NCI-H1092 (cell line): ENCODE results near the gene POP4.
A peak's percentile ranks its signal among the peaks of the same experiment; 100 is the strongest.
"Not testable (repeated sequence)": the region's sequence is repeated elsewhere in the genome, so short reads cannot be mapped to it uniquely, and the experiment has no call there.

ENCODE experiments used
- DNase-seq: peaks from one replicate; lab custom pipeline; 2025; lab: John Stamatoyannopoulos, UW

Gene POP4

DNA sequence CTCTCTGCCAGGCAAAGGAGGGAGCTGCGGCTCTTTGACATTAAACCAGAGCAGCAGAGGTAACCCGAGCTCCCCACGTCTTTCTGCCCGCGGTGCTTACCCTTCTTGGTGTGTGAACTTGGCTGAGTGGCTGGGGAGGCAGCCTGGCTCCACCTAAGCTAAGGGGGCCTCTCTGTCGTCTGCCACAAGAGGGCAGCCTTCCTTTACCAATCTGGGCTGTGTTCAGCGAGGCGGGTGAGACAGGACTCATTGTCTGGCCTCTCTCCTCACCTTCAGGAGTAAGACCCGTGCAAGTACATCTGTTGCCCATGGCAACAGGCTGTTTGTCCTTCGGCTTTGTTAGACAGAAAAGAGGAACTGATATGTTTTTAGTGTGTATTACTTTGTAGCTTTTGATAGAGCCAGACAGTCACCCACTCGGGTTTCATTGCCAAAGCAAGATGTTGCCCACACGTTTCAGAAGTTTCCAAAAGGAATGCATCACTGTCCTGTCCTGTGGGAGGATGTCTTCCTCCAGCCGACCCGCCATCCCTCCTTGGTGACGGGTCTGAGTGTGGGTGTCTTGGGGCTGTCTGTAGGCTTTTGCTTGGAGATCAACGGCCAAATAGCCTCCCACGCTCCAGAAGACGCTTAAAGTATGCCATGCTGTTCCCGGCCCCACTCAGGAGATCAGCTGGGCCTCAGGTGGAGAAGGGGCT, 4.6 kb downstream of the POP4 start:
- peak; percentile 43 for DNase-seq

DNA sequence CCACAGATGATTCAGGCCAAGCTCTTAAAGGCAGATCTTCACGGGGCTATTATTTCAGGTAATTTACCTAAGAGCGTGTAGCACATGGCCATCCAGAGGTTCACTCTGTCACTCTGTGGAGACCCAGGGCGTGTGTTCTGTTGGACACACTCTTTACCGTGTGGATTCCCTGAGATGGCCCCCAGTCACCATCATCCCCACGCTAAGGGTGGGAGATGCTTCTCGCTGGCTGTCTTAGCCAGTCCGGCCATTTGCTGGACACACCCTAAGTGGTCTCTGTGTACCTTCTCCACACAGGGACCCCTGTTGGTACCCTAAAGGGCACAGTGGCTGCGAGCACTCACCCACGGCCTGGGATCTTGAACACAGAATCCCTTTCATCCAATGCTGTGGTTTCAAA, 6.0 kb downstream of the POP4 start:
- no peak for DNase-seq

DNA sequence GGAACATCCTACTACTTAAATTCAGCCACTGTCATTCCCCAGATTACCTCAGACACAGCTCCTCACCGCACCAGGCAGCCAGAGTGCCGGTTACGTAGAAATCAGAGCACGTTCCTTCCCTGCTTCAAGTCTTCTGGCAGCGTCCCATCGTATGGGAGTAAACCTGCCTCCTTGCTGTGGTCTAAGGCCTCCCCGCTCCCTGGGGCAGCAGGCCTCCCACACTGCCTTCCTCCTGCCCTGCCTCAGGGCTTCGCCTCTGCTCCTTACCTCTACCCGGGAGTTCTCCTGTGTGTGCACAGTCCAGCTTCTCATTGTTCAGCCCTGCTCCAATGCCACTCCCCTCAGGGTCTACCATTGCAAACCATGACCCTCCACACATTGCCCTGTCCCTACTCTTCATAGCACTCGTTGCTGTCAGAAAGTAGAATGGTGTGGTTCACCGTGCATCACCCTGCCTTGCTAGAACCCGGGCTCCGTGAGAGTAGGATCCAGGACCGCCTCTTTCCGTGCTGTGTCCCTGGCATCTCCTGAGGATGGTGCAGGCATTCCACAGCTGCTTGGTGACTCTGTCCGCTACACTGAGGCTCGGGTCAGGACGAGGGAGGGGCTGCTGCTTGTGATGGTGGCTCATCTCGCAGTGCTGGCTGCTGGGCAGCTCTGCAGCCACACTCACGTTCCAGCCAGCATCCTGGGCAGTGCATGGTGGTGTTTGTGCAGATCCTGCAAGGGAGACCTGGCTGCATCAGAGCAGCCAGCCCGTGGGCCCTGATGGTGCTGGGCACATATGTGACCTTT, 6.9 kb downstream of the POP4 start:
- DNase-seq, result no peak

DNA sequence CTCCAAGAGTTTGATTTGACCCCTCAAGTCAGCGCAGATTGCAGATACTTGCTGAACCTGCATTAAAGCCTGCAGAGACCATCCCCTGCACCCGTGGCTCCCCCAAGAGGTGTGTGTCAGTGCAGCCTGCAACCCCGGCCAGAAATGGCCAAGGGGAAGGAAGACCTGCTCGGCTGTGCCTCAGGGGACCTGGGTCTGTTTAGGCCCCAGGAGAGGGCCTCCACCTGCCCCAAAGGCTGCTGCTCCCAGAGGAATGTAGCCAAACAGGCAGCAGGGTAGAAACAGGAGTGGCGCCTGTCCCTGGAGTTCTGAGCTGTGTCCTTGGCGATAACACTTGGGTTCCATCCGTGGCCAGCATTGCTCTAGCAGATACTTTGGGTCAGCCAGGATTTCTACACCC, 8.0 kb downstream of the POP4 start:
- DNase-seq, result no peak

DNA sequence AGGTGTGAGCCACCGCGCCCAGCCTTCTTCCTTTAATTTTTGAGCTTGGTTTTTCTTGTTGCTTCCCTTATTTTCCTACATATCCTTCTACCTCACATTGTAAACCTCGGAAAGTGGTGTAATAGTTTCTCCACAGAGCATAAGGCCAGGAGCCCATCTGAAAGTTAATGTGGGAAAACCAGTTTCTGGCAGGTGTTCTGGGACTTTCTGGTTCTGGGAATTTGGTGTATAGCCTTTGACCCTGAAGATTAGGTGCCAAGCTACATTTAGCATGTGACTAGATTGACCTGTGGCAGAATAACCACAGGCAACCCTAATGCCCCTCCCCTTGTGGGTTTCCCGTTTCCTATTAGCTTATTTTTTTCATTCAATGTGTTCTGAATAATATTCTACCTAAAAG, 8.7 kb downstream of the POP4 start:
- no peak for DNase-seq

DNA sequence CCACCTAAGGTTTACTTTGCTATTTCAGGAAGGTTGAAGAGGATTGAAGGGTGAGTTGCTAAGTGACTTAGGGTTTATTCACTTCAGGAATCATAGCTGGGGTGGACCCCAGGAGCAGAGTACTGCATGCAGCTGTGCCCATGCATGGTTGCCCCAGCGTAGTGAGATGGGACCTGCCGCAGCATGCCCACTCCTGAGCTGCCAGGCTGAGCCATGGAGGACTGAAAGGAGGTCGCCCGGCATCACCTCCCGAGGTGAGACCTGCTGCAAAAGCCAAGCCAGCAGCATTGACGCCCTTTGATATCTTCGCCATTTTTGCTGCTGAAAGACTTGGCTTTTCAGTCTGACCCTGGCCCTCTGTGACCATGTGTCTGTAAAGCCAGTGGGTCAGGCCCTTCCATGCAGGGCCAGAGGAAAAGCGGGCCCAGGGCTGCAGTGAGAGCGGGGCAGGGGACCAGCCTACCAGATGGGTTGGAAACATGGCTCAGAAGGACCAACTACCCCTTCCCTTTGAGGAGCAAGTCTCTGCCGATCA, 9.9 kb downstream of the POP4 start:
- no peak for DNase-seq

DNA sequence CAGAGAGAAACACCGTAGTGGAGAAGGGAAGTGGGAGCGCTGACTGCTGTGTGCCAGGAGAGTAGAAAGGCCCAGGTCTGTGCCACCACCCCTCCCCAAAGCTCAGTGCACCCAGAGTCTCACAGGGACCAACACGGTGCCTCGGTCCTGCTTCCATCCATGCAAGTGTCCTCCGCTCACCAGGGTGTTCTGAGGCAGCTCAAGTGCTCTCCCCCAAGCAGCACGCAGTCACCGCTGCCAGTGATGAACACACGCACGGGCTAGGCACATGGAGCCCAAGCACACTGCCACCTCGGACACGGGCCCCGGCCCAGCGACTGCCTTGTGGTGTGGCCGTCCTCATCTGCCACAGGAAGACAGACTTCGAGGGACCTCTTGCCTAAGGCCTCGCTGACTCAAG, 10.5 kb downstream of the POP4 start:
- DNase-seq, result no peak

DNA sequence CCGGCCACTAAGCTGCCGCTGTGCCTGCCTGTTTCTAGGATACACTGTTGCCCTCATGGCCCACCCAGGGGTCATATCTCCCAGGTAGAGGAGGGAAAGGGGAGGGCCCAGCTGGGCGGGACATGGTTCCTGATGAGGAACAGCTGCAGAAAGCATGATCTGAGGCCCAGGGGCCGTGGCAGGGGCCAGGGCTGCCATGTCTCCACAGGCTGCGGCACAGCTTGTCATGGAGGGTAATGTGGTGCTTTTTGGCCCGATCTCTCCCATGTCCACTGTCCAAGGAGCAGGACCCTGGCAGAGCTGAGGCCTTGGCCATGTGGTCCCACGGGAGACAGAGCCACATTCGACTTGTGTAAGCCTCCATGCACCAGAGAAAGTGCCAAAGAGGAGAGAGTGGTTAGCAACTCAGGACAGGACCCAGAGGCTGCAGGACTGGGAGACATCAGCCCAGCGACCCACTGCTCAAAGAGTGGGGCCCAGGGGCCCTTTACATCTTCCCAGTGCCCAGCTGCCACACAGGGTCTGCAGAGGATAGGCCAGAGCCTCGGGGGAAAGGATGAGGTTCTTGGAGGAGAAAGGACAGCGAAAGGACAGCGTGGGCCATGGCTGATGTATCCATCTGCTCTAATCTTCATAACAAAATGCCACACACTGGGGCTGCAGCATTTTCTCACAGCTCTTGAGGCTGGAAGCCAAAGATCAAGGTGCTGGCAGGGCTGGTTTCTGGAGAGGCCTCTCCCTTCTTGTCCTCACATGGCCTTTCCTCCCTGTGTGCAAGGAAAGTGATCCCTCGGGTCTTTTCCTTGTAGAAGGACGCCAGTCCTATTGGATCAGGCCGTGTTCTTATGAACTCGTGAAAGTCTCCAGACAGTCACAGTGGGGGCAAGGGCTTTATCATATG, 11.5 kb downstream of the POP4 start:
- no peak for DNase-seq

DNA sequence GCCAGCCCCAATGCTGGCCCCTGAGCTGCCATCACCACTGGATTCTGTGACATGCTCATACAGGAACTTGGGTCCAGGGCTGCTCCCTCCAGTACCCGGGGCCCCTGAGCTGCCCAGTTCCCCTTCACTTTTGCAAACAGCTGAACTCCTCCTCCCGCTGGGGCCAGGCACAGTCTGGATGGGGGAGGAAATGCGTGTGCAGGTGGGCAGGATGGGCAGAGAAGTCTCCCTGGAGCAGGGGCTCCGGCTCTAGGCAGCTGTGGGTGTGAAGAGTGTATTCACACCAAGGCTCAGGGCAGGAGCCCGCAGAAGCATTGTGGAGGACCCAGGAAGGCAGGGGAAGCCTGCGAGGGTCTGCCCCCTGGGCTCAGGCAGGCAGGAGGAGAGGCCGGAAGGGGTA, 12.4 kb downstream of the POP4 start:
- DNase-seq, result no peak

DNA sequence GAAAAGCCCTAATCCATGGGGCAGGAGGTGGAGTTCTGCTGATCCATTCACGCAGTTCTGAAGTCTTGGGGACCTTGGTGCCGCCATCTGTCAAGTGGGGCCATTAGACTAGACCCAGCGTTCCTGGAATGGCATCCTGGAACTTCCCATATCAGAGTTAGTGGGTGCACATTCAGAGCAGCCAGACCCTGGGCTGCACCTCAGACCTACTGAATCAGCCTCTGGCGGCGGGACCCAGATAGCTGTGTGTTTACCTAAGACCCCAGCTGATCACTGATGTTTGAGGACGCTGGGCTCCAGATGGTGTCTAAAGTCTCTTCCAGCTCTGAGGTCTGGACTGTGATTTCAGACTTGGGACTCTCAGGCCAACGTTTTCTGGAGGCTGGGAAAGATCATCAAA, 12.8 kb downstream of the POP4 start:
- no peak for DNase-seq

DNA sequence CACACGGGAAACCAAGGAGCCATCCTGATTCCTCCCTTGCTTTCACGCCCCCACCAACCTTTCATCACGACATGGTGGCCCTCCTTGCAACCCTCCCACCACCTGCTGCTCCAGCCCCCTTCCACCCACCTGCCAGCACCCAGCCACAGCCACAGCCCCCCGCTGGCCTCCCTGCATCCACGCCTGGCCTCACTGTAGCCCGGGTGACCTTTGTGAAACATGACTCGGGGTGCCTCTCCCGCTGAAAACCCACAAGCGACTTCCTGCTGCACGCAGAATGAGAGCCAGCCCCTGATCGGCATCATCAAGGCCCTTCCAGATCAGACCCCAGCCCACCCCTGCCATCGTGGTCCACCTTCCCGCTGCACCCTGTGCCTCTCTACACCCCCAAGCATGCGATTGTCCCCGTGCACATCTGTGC, 14.9 kb downstream of the POP4 start:
- DNase-seq, result no peak

DNA sequence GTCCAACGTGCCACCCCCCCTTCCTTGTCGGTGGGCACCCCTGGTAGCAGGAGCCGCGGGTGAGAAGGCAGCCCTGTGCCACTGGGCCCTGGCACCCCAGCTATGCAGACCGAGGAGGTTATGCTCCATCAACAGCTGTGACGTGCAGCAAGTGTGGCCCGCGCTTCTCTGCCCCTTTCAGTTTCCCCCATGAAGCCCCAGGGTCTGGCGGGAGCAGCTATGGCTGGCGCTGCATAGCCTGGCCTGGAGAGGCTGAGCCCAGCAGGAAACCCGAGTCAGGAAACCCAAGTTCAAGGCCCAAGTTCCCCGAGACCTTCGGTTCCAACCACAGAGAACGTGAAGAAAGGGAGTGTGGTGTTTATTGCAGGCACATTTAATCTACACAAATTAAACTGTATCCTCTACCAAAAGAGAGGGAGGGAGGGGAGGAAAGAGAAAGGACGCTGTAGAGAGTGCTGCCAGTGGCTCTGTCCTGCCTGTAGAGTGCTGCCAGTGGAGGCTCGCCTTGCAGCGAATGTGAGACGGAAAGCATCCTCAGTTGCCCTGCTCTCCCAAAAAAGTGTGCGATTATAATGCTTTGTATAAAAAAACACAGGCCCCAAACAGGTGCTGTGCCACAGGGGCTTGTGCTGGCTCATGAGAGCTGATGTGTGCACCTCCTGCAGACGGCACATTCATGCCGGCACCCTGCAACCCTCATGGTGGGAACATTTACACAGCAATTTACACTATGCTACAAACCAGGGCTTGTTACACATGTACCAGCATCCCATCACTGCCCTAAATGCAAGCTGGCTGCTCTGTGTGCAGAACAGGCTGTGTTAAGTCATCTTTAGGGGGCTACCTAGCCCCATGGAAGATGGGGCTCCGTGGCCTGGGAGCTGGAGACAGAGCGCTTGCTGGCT, 16.3 kb downstream of the POP4 start:
- no peak for DNase-seq

DNA sequence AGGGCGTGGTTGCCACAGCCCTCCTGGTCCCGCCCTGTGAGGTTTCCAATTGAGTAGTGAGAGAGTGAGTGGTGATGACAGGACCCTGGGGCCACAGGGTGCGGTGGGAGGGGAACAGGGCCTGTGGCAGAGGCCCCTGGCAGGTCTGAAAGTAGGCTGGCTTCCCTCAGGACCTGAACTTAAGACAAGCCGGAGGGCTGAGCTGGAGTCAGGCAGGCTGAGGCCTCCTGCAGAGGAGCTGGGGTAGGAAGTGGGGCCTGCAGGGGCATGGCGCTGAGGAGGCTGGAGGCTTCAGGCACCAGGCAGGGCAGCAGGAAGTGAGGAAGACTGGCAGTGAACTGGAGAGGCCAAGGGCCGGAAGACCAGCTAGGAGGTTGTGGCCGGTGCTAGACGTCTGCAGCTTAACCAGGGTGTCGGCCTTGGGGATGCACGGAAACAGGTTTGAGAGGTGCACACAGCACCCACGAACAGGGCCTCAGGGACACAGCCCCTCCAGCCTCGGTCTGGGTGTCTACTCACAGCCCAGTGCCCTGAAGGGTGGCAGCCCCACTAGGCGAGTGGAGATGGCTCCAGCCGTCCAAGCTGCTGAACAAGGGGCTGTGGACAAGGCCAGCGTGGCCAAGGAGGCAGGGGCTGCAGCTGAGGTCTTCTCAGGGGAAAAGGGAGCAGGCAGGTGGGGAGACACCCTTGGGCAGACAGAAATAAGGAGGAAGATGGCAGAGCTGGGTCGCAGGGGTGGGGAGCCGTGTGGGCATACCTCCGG, 17.8 kb downstream of the POP4 start:
- no peak for DNase-seq

DNA sequence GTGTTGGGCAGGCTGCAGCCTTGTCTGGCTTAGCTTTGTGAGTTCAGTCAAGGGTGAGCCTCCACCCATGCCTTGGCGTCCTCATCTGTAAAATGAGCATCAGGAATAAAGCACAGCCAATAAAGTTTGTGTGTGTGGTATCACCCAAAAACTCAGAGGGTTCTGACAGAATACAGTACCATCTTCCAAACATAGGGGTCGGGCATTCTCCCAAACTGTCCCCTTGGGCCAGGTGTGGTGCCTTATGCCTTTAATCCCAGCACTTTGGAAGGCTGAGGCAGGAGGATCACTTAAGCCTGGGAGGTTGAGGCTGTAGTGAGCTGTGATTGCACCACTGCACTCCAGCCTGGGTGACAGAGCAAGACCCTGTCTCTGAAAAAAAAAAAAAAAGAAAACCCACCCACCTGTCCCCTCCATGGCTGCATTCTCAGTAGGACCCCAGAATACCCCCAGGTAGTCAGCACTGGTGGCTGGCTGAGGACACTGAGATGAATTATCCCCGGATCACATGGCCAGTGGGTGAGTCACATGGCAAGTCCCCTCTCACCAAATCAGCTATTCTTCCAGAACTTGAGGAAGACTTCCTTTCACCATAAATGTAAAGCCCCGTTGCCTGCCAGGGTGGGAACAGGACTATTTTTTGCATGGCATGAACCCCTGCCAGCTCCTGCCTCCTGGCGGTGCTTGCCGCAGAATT, 18.6 kb downstream of the POP4 start:
- no peak for DNase-seq

DNA sequence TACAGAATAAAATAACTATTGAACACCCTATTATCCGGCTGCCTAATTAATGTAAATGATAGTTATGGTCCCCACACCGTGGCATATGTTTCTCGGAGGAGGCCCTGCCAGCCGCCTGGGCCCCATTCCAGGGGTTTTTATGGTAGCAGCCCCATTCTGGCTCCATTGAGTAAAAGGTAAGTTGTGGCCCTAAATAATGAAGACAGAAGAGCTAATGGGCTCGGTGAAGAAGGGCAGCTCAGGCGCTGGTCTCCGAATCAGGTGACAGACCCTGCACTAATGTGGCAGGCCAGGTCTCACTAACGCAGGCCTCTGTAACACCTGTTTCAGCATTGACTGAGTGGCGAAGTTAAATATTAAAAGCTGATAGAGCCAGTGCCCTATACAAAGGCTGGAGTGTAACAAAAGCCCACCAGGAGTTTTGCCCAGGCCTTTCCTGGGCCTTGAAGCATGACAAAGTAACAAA, 19.1 kb downstream of the POP4 start:
- DNase-seq, result no peak

DNA sequence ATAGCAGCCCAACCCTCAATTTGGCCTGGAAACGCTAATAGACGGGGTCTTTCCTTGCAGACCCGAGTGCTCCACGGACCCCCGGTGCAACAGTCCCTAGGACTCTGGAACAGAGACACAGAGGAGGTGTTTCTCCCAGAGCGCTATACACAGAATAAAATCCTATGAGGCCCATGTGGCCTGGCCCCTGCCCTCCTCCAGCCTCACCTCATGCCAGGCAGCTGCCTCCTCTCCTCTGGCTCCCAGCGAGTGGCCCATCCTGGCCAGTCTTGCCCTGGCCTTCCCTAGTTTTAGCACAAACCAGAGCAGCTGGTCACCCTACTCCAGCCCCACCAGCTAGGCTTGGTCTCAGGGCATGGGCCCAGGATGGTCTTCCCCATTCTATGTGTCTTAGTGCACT, 20.3 kb downstream of the POP4 start:
- DNase-seq, result no peak

DNA sequence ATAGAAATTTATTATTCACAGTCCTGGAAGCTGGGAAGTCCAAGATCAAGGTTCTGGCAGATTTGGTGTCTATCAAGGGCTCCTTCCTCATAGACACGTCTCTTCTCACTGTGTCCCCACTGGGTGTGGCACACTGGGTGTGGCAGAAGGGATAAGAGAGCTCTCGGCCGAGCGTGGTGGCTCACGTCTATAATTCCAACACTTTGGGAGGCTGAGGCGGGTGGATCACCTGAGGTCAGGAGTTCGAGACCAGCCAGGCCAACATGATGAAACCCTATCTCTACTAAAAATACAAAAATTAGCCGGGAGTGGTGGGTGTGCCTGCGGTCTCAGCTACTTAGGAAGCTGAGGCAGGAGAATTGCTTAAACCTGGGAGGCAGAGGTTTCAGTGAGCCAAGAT, 20.7 kb downstream of the POP4 start:
- DNase-seq, result not testable (repeated sequence)

DNA sequence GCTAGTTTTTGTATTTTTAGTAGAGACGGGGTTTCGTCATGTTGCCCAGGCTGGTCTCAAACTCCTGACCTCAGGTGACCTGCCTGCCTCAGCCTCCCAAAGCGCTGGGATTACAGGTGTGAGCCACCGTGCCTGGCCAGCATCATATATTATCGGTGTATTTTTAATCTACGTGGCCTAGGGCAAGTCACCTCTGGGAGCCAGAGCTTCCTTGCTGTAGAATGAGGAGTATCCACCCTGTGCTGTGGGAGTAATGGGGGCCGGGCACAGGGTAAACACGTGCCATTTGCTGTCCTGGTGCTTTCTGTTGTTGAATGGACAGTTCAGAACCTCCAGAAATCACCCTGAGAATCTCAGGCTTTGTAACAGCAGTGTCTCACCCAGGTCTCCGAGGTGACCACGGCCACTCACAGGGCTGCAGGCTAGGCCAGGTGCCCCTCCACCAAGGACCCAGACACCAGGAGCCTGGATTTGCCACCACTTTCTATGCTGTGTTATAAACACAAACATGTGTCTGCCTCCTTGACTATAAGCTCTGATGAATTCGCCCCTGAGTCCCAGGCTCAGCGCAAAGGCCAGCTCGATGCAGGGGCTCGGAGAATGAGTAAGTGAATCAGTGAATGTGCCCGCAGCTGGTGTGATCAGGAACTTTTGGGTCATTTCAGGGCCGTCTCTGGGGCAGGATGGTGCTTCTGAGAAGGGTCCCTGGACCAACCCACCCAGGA, 22.7 kb downstream of the POP4 start:
- no peak for DNase-seq

DNA sequence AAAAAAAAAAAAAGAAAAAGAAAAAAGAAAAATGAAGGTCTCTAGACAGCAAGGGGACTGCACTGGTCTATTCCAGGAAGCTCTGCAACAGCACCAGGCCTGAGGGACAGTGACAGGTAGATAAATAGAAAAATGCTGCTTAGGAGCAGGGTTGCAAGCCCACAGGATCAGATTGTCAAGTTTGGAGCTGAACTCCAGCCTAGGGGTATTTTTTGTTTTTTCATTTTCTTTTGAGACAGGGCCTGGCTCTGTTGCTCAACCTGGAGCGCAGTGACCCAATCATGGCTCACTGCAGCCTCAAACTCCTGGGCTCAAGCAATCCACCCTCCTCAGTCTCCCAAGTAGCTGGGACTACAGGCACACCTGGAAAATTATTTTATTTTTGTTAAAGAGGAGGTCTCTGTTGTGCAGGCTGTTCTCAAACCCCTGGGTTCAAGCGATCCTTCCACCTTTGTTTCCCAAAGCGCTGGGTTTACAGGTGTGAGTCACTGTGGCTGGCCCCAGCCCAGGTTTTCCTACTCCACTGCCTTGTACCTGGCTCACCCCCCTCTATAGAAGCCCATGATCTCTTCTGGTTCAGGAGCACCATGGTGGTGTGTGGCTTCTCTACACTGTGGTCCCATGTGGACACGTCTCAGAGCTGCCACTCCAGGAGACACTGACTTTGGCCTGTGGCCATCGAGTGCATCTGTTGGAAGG, 23.9 kb downstream of the POP4 start:
- no peak for DNase-seq
